HEK293 (cell line): ENCODE results near the gene EEF1A2.

ENCODE experiments used
- ZNF175 ChIP-seq: fragments of 450-650 bp; formaldehyde crosslinking; IDR thresholded peaks from 2 replicates; pipeline ENCODE4 v1.5.1; 2016; ENCODE audit warnings: missing biosample characterization, missing genetic modification characterization
- ZNF366 ChIP-seq: fragments of 450-650 bp; formaldehyde crosslinking; conservative IDR thresholded peaks from 2 replicates; pipeline ENCODE4 v1.5.1; 2016; ENCODE audit warnings: missing biosample characterization, missing genetic modification characterization
- ZNF558 ChIP-seq: fragments of 450-650 bp; formaldehyde crosslinking; IDR thresholded peaks from 2 replicates; pipeline ENCODE4 v1.5.1; 2016; ENCODE audit warnings: missing biosample characterization, missing genetic modification characterization
- TF ChIP-seq, protein P1 (sequence below): fragments of 450-650 bp; formaldehyde crosslinking; IDR thresholded peaks from 2 replicates; pipeline ENCODE4 v1.5.1; 2016; ENCODE audit warnings: missing biosample characterization, missing genetic modification characterization
- TF ChIP-seq, protein P2 (sequence below): fragments of 450-650 bp; formaldehyde crosslinking; IDR thresholded peaks from 2 replicates; pipeline ENCODE4 v1.5.1; 2016; ENCODE audit warnings: missing biosample characterization, missing genetic modification characterization

DNA sequence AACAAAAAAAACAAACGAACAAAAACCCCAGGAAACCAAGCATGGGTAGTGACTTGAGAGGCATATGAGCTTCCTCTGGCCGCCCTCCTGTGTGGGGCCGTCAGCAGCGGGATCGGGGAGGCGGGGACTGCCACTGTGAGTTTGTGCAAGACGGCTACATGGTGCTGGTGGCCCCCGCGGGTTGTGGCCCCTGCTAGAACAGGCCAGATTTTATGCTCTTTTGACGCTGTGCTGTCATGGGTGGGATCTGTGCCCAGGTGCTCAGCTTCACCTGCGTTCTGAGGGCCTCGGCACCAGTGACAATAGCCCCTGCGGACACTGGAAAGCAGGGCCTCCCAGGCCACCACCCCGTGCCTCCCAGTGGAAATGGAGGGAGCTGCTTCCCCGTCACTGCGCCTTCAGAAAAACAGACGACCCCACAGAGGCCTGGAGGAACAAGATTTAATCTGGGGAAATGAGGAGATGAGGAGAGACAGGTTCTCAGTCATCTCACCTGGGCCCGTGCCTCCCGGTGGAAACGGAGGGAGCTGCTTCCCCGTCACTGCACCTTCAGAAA, 21.7 kb downstream of the EEF1A2 start:
- TF ChIP-seq ZNF175 (tag by site-specific recombination), result no peak
- TF ChIP-seq, protein P1, sequence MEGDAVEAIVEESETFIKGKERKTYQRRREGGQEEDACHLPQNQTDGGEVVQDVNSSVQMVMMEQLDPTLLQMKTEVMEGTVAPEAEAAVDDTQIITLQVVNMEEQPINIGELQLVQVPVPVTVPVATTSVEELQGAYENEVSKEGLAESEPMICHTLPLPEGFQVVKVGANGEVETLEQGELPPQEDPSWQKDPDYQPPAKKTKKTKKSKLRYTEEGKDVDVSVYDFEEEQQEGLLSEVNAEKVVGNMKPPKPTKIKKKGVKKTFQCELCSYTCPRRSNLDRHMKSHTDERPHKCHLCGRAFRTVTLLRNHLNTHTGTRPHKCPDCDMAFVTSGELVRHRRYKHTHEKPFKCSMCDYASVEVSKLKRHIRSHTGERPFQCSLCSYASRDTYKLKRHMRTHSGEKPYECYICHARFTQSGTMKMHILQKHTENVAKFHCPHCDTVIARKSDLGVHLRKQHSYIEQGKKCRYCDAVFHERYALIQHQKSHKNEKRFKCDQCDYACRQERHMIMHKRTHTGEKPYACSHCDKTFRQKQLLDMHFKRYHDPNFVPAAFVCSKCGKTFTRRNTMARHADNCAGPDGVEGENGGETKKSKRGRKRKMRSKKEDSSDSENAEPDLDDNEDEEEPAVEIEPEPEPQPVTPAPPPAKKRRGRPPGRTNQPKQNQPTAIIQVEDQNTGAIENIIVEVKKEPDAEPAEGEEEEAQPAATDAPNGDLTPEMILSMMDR, result no peak
- TF ChIP-seq ZNF558 (tag by site-specific recombination), result no peak
- TF ChIP-seq ZNF366, result no peak
- TF ChIP-seq, protein P2, sequence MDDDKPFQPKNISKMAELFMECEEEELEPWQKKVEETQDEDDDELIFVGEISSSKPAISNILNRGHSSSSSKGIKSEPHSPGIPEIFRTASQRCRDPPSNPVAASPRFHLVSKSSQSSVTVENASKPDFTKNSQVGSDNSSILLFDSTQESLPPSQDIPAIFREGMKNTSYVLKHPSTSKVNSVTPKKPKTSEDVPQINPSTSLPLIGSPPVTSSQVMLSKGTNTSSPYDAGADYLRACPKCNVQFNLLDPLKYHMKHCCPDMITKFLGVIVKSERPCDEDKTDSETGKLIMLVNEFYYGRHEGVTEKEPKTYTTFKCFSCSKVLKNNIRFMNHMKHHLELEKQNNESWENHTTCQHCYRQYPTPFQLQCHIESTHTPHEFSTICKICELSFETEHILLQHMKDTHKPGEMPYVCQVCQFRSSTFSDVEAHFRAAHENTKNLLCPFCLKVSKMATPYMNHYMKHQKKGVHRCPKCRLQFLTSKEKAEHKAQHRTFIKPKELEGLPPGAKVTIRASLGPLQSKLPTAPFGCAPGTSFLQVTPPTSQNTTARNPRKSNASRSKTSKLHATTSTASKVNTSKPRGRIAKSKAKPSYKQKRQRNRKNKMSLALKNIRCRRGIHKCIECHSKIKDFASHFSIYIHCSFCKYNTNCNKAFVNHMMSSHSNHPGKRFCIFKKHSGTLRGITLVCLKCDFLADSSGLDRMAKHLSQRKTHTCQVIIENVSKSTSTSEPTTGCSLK (tag by site-specific recombination), result no peak
